Esophagus (tissue), 2 donors: Measurements from ENCODE around the gene OR2V1. TPM values are rescaled to one million over a fixed set of nuclear protein-coding genes. Genes with fewer than 3 reads are reported as not detected.
A peak's percentile ranks its signal among the peaks of the same experiment; 100 is the strongest.
"Not testable (repeated sequence)": the region's sequence is repeated elsewhere in the genome, so short reads cannot be mapped to it uniquely, and the experiment has no call there.

Source experiments
- H3K27ac ChIP-seq, 2 donors: one replicate each; pipeline ENCODE4 v1.5.1; 2013; ENCODE audit warnings: low read depth in 2 of 2, mild to moderate bottlenecking in 2 of 2, inconsistent platforms in 1 of 2, low read length in 1 of 2, moderate library complexity in 1 of 2
- H3K27me3 ChIP-seq, 2 donors: one replicate each; pipeline ENCODE4 v1.6.1; 2013; ENCODE audit warnings: low read length in 2 of 2, control low read depth in 1 of 2, mild to moderate bottlenecking in 1 of 2; ENCODE audit not compliant: insufficient read depth in 2 of 2, control insufficient read depth in 1 of 2
- H3K36me3 ChIP-seq, 2 donors: one replicate each; pipeline ENCODE4 v1.6.1; 2013; ENCODE audit warnings: low read length in 1 of 2; ENCODE audit not compliant: control insufficient read depth in 2 of 2, insufficient read depth in 2 of 2
- H3K4me1 ChIP-seq, 2 donors: one replicate each; pipeline ENCODE4 v1.6.1; 2013; ENCODE audit warnings: low read length in 1 of 2; ENCODE audit not compliant: control insufficient read depth in 2 of 2, insufficient read depth in 2 of 2
- H3K4me3 ChIP-seq, 2 donors: one replicate each; pipeline ENCODE4 v1.5.1; 2013; ENCODE audit warnings: low read length in 2 of 2, mild to moderate bottlenecking in 2 of 2, low read depth in 1 of 2, moderate library complexity in 1 of 2
- H3K9me3 ChIP-seq, 2 donors: one replicate each; pipeline ENCODE4 v1.6.1; 2013; ENCODE audit warnings: mild to moderate bottlenecking in 2 of 2, low read depth in 1 of 2, low read length in 1 of 2, moderate library complexity in 1 of 2; ENCODE audit not compliant: control insufficient read depth in 2 of 2, insufficient read depth in 1 of 2
- WGBS, 2 donors: extraction: QIAGEN DNeasy Blood & Tissue Kit; methylation state at CpG; one replicate each; pipeline ENCODE4 v1.1.7; 2013; 5-methylcytosine and 5-hydroxymethylcytosine counted together
- polyA plus RNA-seq, 2 donors: library from polyadenylated mRNA; stranded (reverse); fragments of 200-250 nt; gene quantifications; one replicate each; pipeline ENCODE4 v1.2.3, GENCODE V29; 2013
- donor health status: healthy with polysubstance abuse.
- donor health status: Bipolar disorder and iron deficiency.

The OR2V1 gene
- polyA plus RNA-seq, 2 donors, result not detected

- H3K27ac ChIP-seq, result peak overlapping the region in 1 of 2 donors; percentile 7
- H3K4me1 ChIP-seq, H3K9me3 ChIP-seq, H3K4me3 ChIP-seq, H3K36me3 ChIP-seq, H3K27me3 ChIP-seq: not testable (repeated sequence)
- 9 to 19% methylated on average over 12 to 29 of the region's 48 CpGs for WGBS, 2 donors
Measured at GRCh38 chr5:181160755-181161533, 30.0 kb upstream of the OR2V1 start.

- Histone ChIP-seq H3K4me3 (peak overlapping the region in 1 of 2 donors; percentile 9), H3K36me3 (no peaks in the 10 kb centered on the region), H3K27ac (peak overlapping the region in 1 of 2 donors; percentile 45), H3K9me3 (peaks cover 0 to 5% of the 10 kb centered on the region in 2 donors), H3K4me1 (peaks cover 0 to 8% of the 10 kb centered on the region in 2 donors), H3K27me3 (no peaks in the 10 kb centered on the region)
- WGBS, 2 donors, result 39 to 51% methylated on average over 21 of the region's 21 CpGs
Measured at GRCh38 chr5:181160152-181160754, 29.3 kb upstream of the OR2V1 start.

- H3K4me1 ChIP-seq, result peaks cover 0 to 6% of the 10 kb centered on the region in 2 donors
- 49 to 56% methylated on average over 20 of the region's 20 CpGs for WGBS, 2 donors
- peak overlapping the region in 1 of 2 donors; percentile 45 for H3K27ac ChIP-seq
- peaks cover 0 to 4% of the 10 kb centered on the region in 2 donors for H3K9me3 ChIP-seq
- H3K36me3 ChIP-seq, result no peaks in the 10 kb centered on the region
- H3K27me3 ChIP-seq, result no peaks in the 10 kb centered on the region
- H3K4me3 ChIP-seq, result no peak overlapping the region
Measured at GRCh38 chr5:181159286-181160151, 28.6 kb upstream of the OR2V1 start.

GRCh38 chr5:181158869-181159268, 27.9 kb upstream of the OR2V1 start:
- peaks cover 0 to 2% of the 10 kb centered on the region in 2 donors for H3K9me3 ChIP-seq
- no peaks in the 10 kb centered on the region for H3K27me3 ChIP-seq
- 95 to 98% methylated on average over 3 of the region's 3 CpGs for WGBS, 2 donors
- no peak overlapping the region for H3K27ac ChIP-seq
- H3K4me3 ChIP-seq, result no peak overlapping the region
- peaks cover 0 to 5% of the 10 kb centered on the region in 2 donors for H3K4me1 ChIP-seq
- H3K36me3 ChIP-seq, result no peaks in the 10 kb centered on the region

- Histone ChIP-seq H3K4me3 (no peak overlapping the region), H3K27me3 (no peaks in the 10 kb centered on the region), H3K4me1 (peaks cover 0 to 5% of the 10 kb centered on the region in 2 donors), H3K36me3 (no peaks in the 10 kb centered on the region), H3K9me3 (no peaks in the 10 kb centered on the region), H3K27ac (no peak overlapping the region)
- 36 to 50% methylated on average over 3 of the region's 3 CpGs for WGBS, 2 donors
Measured at GRCh38 chr5:181156758-181157157, 25.8 kb upstream of the OR2V1 start.

- peaks cover 0 to 8% of the 10 kb centered on the region in 2 donors for H3K4me1 ChIP-seq
- WGBS, 2 donors, result 67 to 73% methylated on average over 5 of the region's 5 CpGs
- H3K27ac ChIP-seq, result no peak overlapping the region
- H3K4me3 ChIP-seq, result no peak overlapping the region
- H3K27me3 ChIP-seq, result no peaks in the 10 kb centered on the region
- no peaks in the 10 kb centered on the region for H3K9me3 ChIP-seq
- H3K36me3 ChIP-seq, result no peaks in the 10 kb centered on the region
Measured at GRCh38 chr5:181153814-181154213, 22.8 kb upstream of the OR2V1 start.

- Histone ChIP-seq H3K9me3 (no peaks in the 10 kb centered on the region), H3K4me3 (no peak overlapping the region), H3K36me3 (no peaks in the 10 kb centered on the region), H3K27ac (no peak overlapping the region), H3K4me1 (peaks cover 0 to 12% of the 10 kb centered on the region in 2 donors), H3K27me3 (no peaks in the 10 kb centered on the region)
- WGBS, 2 donors, result 62 to 76% methylated on average over 9 of the region's 9 CpGs
Measured at GRCh38 chr5:181152406-181152805, 21.4 kb upstream of the OR2V1 start.

- Histone ChIP-seq H3K27me3 (no peaks in the 10 kb centered on the region), H3K4me1 (peaks cover 0 to 12% of the 10 kb centered on the region in 2 donors), H3K36me3 (no peaks in the 10 kb centered on the region), H3K9me3 (no peaks in the 10 kb centered on the region), H3K27ac (no peak overlapping the region), H3K4me3 (no peak overlapping the region)
- WGBS, 2 donors, result 41 to 43% methylated on average over 9 of the region's 9 CpGs
Measured at GRCh38 chr5:181151146-181151545, 20.2 kb upstream of the OR2V1 start.
